Measurements from ENCODE around the gene SOX5. TPM values are rescaled to one million over a fixed set of nuclear protein-coding genes. Genes with fewer than 3 reads are reported as not detected.
A peak's percentile ranks its signal among the peaks of the same experiment; 100 is the strongest.

SOX5 gene
- total and polyA plus RNA-seq, 9 of the 15 experiments (the other 6 are each of a cell fraction or from before 2014, with no cell fraction given): 8.3 to 16.5 (median 11.9) TPM

DNA sequence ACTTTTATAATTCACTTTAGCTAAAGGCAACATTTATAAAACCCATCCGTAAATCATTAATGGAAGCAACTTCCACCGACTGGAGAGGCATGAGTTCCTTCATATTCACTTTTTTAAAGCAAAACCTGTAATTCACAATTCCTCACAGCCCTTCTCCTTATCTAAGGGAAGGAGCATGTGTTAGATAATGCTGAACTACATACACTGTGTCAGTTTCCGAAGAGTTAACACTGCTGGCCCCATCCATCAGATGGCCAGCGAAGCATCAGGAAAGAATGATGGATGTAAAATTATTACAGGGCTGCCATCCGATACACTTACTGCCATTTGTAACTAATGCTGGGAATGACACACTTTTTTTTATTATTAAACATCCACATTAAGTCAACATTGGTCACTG is 392.8 kb downstream of the SOX5 start (continued):
- TF ChIP-seq HCFC1 (IDR thresholded peaks at IDR 0.05; ENCODE audit: low read depth, low read length): no peak
- peak; percentile 49 for TF ChIP-seq SMARCA4 (IDR thresholded peaks at IDR 0.05)
- peak; percentile 38; the same call in 1 of the 2 replicates for TF ChIP-seq CTBP1 (IDR thresholded peaks at IDR 0.05; ENCODE audit: borderline replicate concordance)
- TF ChIP-seq EP300 (IDR thresholded peaks at IDR 0.05; ENCODE audit: low read length): peak; percentile 78; the same call in 1 of the 2 replicates
- TF ChIP-seq, protein P1, sequence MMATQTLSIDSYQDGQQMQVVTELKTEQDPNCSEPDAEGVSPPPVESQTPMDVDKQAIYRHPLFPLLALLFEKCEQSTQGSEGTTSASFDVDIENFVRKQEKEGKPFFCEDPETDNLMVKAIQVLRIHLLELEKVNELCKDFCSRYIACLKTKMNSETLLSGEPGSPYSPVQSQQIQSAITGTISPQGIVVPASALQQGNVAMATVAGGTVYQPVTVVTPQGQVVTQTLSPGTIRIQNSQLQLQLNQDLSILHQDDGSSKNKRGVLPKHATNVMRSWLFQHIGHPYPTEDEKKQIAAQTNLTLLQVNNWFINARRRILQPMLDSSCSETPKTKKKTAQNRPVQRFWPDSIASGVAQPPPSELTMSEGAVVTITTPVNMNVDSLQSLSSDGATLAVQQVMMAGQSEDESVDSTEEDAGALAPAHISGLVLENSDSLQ (IDR thresholded peaks at IDR 0.05): peak; percentile 71
- no peak for TF ChIP-seq HDAC6 (IDR thresholded peaks at IDR 0.05; ENCODE audit: low read depth, low read length)
- TF ChIP-seq, protein P2, sequence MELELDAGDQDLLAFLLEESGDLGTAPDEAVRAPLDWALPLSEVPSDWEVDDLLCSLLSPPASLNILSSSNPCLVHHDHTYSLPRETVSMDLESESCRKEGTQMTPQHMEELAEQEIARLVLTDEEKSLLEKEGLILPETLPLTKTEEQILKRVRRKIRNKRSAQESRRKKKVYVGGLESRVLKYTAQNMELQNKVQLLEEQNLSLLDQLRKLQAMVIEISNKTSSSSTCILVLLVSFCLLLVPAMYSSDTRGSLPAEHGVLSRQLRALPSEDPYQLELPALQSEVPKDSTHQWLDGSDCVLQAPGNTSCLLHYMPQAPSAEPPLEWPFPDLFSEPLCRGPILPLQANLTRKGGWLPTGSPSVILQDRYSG (tag; conservative IDR thresholded peaks at IDR 0.05; ENCODE audit: low read depth): 0 out of 2 replicates have a peak, but pooled peaks have one; percentile 47
- no peak for TF ChIP-seq ZNF785 (CRISPR knock-in tag; IDR thresholded peaks at IDR 0.05)
- TF ChIP-seq, protein P3, sequence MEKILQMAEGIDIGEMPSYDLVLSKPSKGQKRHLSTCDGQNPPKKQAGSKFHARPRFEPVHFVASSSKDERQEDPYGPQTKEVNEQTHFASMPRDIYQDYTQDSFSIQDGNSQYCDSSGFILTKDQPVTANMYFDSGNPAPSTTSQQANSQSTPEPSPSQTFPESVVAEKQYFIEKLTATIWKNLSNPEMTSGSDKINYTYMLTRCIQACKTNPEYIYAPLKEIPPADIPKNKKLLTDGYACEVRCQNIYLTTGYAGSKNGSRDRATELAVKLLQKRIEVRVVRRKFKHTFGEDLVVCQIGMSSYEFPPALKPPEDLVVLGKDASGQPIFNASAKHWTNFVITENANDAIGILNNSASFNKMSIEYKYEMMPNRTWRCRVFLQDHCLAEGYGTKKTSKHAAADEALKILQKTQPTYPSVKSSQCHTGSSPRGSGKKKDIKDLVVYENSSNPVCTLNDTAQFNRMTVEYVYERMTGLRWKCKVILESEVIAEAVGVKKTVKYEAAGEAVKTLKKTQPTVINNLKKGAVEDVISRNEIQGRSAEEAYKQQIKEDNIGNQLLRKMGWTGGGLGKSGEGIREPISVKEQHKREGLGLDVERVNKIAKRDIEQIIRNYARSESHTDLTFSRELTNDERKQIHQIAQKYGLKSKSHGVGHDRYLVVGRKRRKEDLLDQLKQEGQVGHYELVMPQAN (IDR thresholded peaks at IDR 0.05; ENCODE audit: borderline replicate concordance): no peak
- peak; percentile 43; the same call in 1 of the 2 replicates for TF ChIP-seq SOX6 (IDR thresholded peaks at IDR 0.05)
- TF ChIP-seq, protein P4, sequence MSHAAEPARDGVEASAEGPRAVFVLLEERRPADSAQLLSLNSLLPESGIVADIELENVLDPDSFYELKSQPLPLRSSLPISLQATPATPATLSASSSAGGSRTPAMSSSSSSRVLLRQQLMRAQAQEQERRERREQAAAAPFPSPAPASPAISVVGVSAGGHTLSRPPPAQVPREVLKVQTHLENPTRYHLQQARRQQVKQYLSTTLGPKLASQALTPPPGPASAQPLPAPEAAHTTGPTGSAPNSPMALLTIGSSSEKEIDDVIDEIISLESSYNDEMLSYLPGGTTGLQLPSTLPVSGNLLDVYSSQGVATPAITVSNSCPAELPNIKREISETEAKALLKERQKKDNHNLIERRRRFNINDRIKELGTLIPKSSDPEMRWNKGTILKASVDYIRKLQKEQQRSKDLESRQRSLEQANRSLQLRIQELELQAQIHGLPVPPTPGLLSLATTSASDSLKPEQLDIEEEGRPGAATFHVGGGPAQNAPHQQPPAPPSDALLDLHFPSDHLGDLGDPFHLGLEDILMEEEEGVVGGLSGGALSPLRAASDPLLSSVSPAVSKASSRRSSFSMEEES (CRISPR knock-in tag; IDR thresholded peaks at IDR 0.05): no peak
- TF ChIP-seq TEAD4 (IDR thresholded peaks at IDR 0.05; ENCODE audit: low read length): peak; percentile 40; the same call in 1 of the 2 replicates
- TF ChIP-seq TEAD4 (CRISPR knock-in tag; IDR thresholded peaks at IDR 0.05; ENCODE audit: borderline replicate concordance): no peak
